Endothelial cell of umbilical vein (primary cell): ENCODE measurements around the gene SMIM9. TPM values are rescaled to one million over a fixed set of nuclear protein-coding genes. Genes with fewer than 3 reads are reported as not detected.

ENCODE experiments used
- BruUV-seq: library from RNA; stranded (reverse); fragments of 400-500 nt; replicated peaks from 2 replicates; lab custom pipeline; 2021; lab: Mats Ljungman, UMichigan
- CTCF ChIA-PET: fragments of 300-600, 350-600 bp; sonication (Branson Sonifier 250); formaldehyde crosslinking; loops from one replicate; lab custom pipeline; 2021; ENCODE audit warnings: antibody characterized with exemption, inconsistent platforms; lab: Charles Lee
- POLR2A ChIA-PET: fragments of 300-600, 350-600 bp; sonication (Branson Sonifier 250); formaldehyde crosslinking; loops from one replicate; lab custom pipeline; 2021; ENCODE audit warnings: antibody characterized with exemption, inconsistent platforms; lab: Charles Lee
- DNase-seq: peaks from one replicate; pipeline ENCODE4 v3.0.0-alpha.2; 2011; ENCODE audit warnings: low read depth, low spot score
- FAIRE-seq: peaks from 2 replicates; lab custom pipeline; 2011; peaks lifted over from hg19 to GRCh38; lab: Jason Lieb, UNC
- H2AFZ ChIP-seq: 2 replicates; pipeline ENCODE4 v1.6.0; 2012; ENCODE audit warnings: low read depth, low read length, control low read depth, inconsistent platforms
- H3K27ac ChIP-seq: 2 replicates; pipeline ENCODE4 v1.5.1; 2011; ENCODE audit warnings: low read depth, mild to moderate bottlenecking, control low read depth, low read length, moderate library complexity; ENCODE audit not compliant: insufficient read depth
- H3K27me3 ChIP-seq, 2 experiments: 2 replicates each; pipeline versions ENCODE4 v1.6.0 to v1.6.1; 2011; ENCODE audit warnings: low read length in 2 of 2, mixed read lengths in 1 of 2; ENCODE audit not compliant: control insufficient read depth in 2 of 2, insufficient read depth in 2 of 2
- H3K36me3 ChIP-seq, 2 experiments: 2 replicates in 1 of 2; 3 replicates in 1 of 2; pipeline ENCODE4 v1.5.1; 2011; ENCODE audit warnings: low read length in 2 of 2, mild to moderate bottlenecking in 1 of 2, moderate library complexity in 1 of 2; ENCODE audit not compliant: control insufficient read depth in 2 of 2, insufficient read depth in 2 of 2; ENCODE audit errors: extremely low read depth in 1 of 2
- H3K4me1 ChIP-seq: 3 replicates; pipeline ENCODE4 v1.5.1; 2011; ENCODE audit warnings: mild to moderate bottlenecking, low read length; ENCODE audit not compliant: control insufficient read depth, insufficient read depth; ENCODE audit errors: extremely low read depth
- H3K4me2 ChIP-seq: 2 replicates; pipeline ENCODE4 v1.6.1; 2011; ENCODE audit warnings: low read length, control low read depth, mixed read lengths; ENCODE audit not compliant: insufficient read depth
- H3K4me3 ChIP-seq, 3 experiments: fragments of 200-600 bp in 1 of 3; sonication (generic), shearing (Covaris generic) in 1 of 3; replicated peaks in 1 of 3; 2 replicates each; pipeline ENCODE4 v1.5.1; 2011 to 2016; ENCODE audit warnings: control low read depth in 3 of 3, low read length in 3 of 3, mild to moderate bottlenecking in 2 of 3, inconsistent platforms in 1 of 3, low read depth in 1 of 3, moderate library complexity in 1 of 3; ENCODE audit not compliant: insufficient read depth in 1 of 3
- H3K79me2 ChIP-seq: 2 replicates; pipeline ENCODE4 v1.6.0; 2012; ENCODE audit warnings: low read length, inconsistent platforms; ENCODE audit not compliant: control insufficient read depth, insufficient read depth
- H3K9ac ChIP-seq: replicated peaks from 2 replicates; pipeline ENCODE3; 2011; ENCODE audit warnings: low read length, control low read depth; ENCODE audit not compliant: insufficient read depth; ENCODE audit errors: extremely low read depth
- H3K9me1 ChIP-seq: replicated peaks from 3 replicates; pipeline ENCODE4 v1.6.0; 2011; ENCODE audit warnings: mild to moderate bottlenecking, low read length; ENCODE audit not compliant: control insufficient read depth, insufficient read depth; ENCODE audit errors: extremely low read depth
- H3K9me3 ChIP-seq: replicated peaks from 2 replicates; pipeline ENCODE4 v1.5.1; 2012; ENCODE audit warnings: low read length, inconsistent platforms; ENCODE audit not compliant: control insufficient read depth, insufficient read depth
- H4K20me1 ChIP-seq: replicated peaks from 2 replicates; pipeline ENCODE3; 2011; ENCODE audit warnings: mild to moderate bottlenecking, low read length; ENCODE audit not compliant: control insufficient read depth, insufficient read depth; ENCODE audit errors: extremely low read depth
- EZH2 ChIP-seq: IDR thresholded peaks from 2 replicates; pipeline ENCODE4 v1.6.1; 2012; ENCODE audit warnings: borderline replicate concordance, low read depth, mild to moderate bottlenecking, moderate library complexity, low read length, inconsistent platforms; ENCODE audit not compliant: severe bottlenecking
- FOS ChIP-seq: IDR thresholded peaks from 2 replicates; pipeline ENCODE4 v1.6.1; 2011; ENCODE audit warnings: mild to moderate bottlenecking, low read length, moderate library complexity, borderline replicate concordance; ENCODE audit not compliant: insufficient read depth
- GATA2 ChIP-seq: IDR thresholded peaks from 2 replicates; pipeline ENCODE4 v1.7.0; 2011; ENCODE audit warnings: low read depth, mild to moderate bottlenecking, moderate library complexity, mixed read lengths, low read length; ENCODE audit not compliant: insufficient read length, insufficient read depth
- JUN ChIP-seq: IDR thresholded peaks from 2 replicates; pipeline ENCODE4 v1.6.1; 2011; ENCODE audit warnings: borderline replicate concordance, low read depth; ENCODE audit not compliant: insufficient read length, insufficient read depth
- MYC ChIP-seq: IDR thresholded peaks from one replicate; pipeline ENCODE4 v1.6.1; 2011; ENCODE audit warnings: mild to moderate bottlenecking, low read depth, low read length
- POLR2A ChIP-seq: IDR thresholded peaks from 2 replicates; pipeline ENCODE4 v1.6.1; 2012; ENCODE audit warnings: low read depth, mild to moderate bottlenecking, control low read depth, low read length
- POLR2AphosphoS5 ChIP-seq: IDR thresholded peaks from 2 replicates; pipeline ENCODE4 v1.6.1; 2012; ENCODE audit warnings: low read depth, mild to moderate bottlenecking, control low read depth, low read length, moderate library complexity; ENCODE audit not compliant: insufficient read depth
- dilution Hi-C: fragments of 300-500 bp; cut with MboI; formaldehyde crosslinking; loops from one replicate; pipeline ENCODE4 v1.15.0; 2019; ENCODE audit warnings: low sequenced_read_pairs; ENCODE audit not compliant: extremely low pct_ligation_motif_present
- intact Hi-C: fragments of 100-400 bp; cut with micrococcal nuclease; formaldehyde crosslinking; loops from one replicate; pipeline ENCODE4 v1.10.0; 2022
- polyA plus RNA-seq, 4 experiments: library from polyadenylated mRNA; depleted of rRNA in 3 of 4; stranded (reverse) in 3 of 4; unstranded in 1 of 4; fragments of >200 nt; gene quantifications; 2 replicates each; pipeline versions ENCODE4 v1.2.1 to v1.2.3, GENCODE V29; 2011 to 2012; ENCODE audit warnings: missing spikeins in 1 of 4
- total RNA-seq: library from RNA; stranded (reverse); gene quantifications from 2 replicates; pipeline ENCODE4 v1.2.3, GENCODE V29; 2021
- TF ChIP-seq, protein P1 (sequence below): IDR thresholded peaks from 2 replicates; pipeline ENCODE4 v1.6.1; 2011; ENCODE audit not compliant: insufficient read depth, insufficient read length
- TF ChIP-seq, protein P2 (sequence below), 2 donors: IDR thresholded peaks; 1 replicate in 1 of 2; 2 replicates in 1 of 2; pipeline ENCODE4 v1.5.1; 2011; ENCODE audit warnings: low read length in 2 of 2, mild to moderate bottlenecking in 2 of 2, moderate library complexity in 2 of 2, control low read depth in 1 of 2, inconsistent platforms in 1 of 2, low read depth in 1 of 2; ENCODE audit not compliant: insufficient read depth in 1 of 2; ENCODE audit errors: extremely low read depth in 1 of 2

The SMIM9 gene
- total and polyA plus RNA-seq, 2 donors (not counting 3 experiments of a cell fraction or from before 2014, with no cell fraction given): not detected

DNA sequence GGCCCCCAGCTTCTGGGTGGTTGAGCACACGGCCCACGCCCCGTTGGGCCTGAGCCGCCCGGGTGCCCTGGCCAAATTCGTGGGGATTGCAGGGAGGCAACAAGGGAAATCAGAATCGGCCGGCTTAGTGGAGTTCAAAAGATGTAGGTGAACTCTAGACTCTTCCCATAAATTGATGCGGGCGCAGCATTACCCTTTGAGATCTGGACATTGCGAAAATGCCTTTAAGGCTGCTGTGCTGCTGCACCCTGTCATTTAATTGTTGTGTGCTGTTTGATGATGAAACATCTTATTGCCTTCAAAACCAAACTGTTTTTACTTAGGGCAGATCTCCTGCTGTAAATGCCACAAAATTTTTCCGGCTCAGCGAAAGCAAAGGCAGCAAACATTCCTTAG lies 28.8 kb downstream of the SMIM9 start:
- Histone ChIP-seq H3K79me2 (peaks cover 2% of the 10 kb centered on the region), H3K36me3 (no peaks in the 10 kb centered on the region), H4K20me1 (no peaks in the 10 kb centered on the region), H3K9ac (peak overlapping the region; percentile 37), H3K4me2 (peak overlapping the region; percentile 67), H3K9me1 (no peaks in the 10 kb centered on the region), H3K27me3 (no peaks in the 10 kb centered on the region), H3K4me1 (peaks cover 25% of the 10 kb centered on the region), H2AFZ (peak overlapping the region; percentile 33), H3K9me3 (no peaks in the 10 kb centered on the region), H3K4me3 (peak overlapping the region in 2 of 3 experiments; percentile 41 to 50), H3K27ac (peak overlapping the region; percentile 7)
- ChIA-PET CTCF (interaction anchor here (1.2 to 1.9 kb wide), 3 partner anchors 14 to 57 kb away, joined by 5 to 6 read pairs (median 6); no protein-coding TSS in a partner anchor), POLR2A (interaction anchor here (1.0 kb wide), 1 partner anchor 9 kb away, joined by 3 read pairs; no protein-coding TSS in a partner anchor)
- DNase-seq: no peak
- intact Hi-C loops: loop anchor here (1.0 to 2.0 kb wide), 3 partner anchors 35 to 67 kb away; partner anchors contain the start of gene DKC1
- no TSS peak for BruUV-seq
- TF ChIP-seq, protein P1, sequence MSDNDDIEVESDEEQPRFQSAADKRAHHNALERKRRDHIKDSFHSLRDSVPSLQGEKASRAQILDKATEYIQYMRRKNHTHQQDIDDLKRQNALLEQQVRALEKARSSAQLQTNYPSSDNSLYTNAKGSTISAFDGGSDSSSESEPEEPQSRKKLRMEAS: no peak
- TF ChIP-seq EZH2: no peak
- no peak for TF ChIP-seq MYC
- FAIRE-seq: no peak
- dilution Hi-C loops: no loop called here

DNA sequence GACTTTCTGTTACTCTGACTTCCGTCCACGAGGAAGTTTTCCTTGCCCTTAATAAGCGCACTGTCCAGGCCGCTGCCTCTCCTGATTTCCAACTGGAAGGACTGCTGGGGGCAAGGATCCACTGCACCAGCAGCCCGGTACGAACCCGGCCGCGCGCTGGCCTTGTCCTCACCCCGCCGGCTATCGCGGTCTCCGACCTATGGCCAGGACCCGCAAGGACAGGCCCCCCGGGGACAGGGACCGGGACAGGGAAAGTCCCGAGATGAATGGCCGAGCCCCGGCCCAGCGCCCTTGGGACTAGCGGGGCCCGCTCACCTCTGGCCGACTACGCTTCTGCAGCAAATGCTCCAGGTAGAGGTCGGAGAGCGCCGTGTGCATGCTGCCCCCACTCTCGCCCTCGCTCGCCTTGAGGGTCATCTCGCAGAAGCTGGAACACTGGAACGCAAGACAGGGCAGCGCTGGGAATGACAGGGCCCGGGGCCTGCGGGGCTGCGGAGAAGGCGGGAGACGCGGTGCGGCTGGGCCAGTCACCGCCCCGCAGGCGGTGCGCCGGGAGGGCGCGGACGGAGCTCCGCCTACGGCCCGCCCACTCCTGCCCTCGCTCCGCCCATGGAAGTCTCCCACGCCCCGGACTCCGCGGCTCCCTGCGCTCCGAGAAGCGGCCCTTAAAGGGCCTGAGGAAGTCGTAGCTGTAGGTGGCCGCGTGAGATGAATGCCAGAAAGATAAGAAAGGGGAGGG lies 29.3 kb downstream of the SMIM9 start, which contains the start of gene MPP1:
Gene MPP1 (minus strand): TSS at position 529 of the 739 bp plus-strand sequence. CDS start 112 bp downstream, at position 417.
- no TSS peak for BruUV-seq
- peak; percentile 81 for FAIRE-seq
- intact Hi-C loops: loop anchor here (1.0 to 2.0 kb wide), 3 partner anchors 36 to 66 kb away; partner anchors contain the start of gene DKC1
- dilution Hi-C loops: no loop called here
- peak within 1 kb of the TSS; percentile 7 for H3K27ac ChIP-seq
- peak within 1 kb of the TSS; percentile 27 to 50 (median 50) for H3K4me3 ChIP-seq
- TF ChIP-seq POLR2A: no peak
- TF ChIP-seq EZH2: no peak
- no peak for TF ChIP-seq GATA2
- TF ChIP-seq JUN: no peak
- no peak for TF ChIP-seq POLR2AphosphoS5
- TF ChIP-seq, protein P2, sequence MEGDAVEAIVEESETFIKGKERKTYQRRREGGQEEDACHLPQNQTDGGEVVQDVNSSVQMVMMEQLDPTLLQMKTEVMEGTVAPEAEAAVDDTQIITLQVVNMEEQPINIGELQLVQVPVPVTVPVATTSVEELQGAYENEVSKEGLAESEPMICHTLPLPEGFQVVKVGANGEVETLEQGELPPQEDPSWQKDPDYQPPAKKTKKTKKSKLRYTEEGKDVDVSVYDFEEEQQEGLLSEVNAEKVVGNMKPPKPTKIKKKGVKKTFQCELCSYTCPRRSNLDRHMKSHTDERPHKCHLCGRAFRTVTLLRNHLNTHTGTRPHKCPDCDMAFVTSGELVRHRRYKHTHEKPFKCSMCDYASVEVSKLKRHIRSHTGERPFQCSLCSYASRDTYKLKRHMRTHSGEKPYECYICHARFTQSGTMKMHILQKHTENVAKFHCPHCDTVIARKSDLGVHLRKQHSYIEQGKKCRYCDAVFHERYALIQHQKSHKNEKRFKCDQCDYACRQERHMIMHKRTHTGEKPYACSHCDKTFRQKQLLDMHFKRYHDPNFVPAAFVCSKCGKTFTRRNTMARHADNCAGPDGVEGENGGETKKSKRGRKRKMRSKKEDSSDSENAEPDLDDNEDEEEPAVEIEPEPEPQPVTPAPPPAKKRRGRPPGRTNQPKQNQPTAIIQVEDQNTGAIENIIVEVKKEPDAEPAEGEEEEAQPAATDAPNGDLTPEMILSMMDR (IDR thresholded peaks at IDR 0.05; ENCODE audit: extremely low read depth in 1 of 2, insufficient read depth in 1 of 2, low read depth in 1 of 2, low read length in 2 of 2): no peak
- TF ChIP-seq MYC: no peak
- TF ChIP-seq FOS: no peak
- TF ChIP-seq, protein P1: no peak
- peak within 1 kb of the TSS; percentile 33 for H2AFZ ChIP-seq
- H3K4me2 ChIP-seq: peak within 1 kb of the TSS; percentile 79
- no peaks in the 10 kb centered on the region for H3K36me3 ChIP-seq
- peak within 1 kb of the TSS; percentile 53 for H3K9ac ChIP-seq
- H3K9me3 ChIP-seq: no peaks in the 10 kb centered on the region
- H3K9me1 ChIP-seq: no peaks in the 10 kb centered on the region
- ChIA-PET POLR2A (interaction anchor here (1.0 kb wide), 1 partner anchor 9 kb away, joined by 3 read pairs; no protein-coding TSS in a partner anchor), CTCF (interaction anchor here (1.2 to 1.9 kb wide), 3 partner anchors 14 to 57 kb away, joined by 5 to 6 read pairs (median 6); no protein-coding TSS in a partner anchor)
- peaks cover 2% of the 10 kb centered on the region for H3K79me2 ChIP-seq
- DNase-seq: peak; percentile 81
- peaks cover 31% of the 10 kb centered on the region for H3K4me1 ChIP-seq
- H3K27me3 ChIP-seq: no peaks in the 10 kb centered on the region
- H4K20me1 ChIP-seq: no peaks in the 10 kb centered on the region
